GM21360 (cell line): Measurements from ENCODE around the gene CMIP.

Experiments
- ATAC-seq: cut with Tn5 transposase; IDR thresholded peaks from one replicate; pipeline ENCODE4 v1.9.1; 2021; ENCODE audit warnings: mild to moderate bottlenecking, moderate library complexity; ENCODE audit not compliant: unreplicated experiment

The CMIP gene

DNA sequence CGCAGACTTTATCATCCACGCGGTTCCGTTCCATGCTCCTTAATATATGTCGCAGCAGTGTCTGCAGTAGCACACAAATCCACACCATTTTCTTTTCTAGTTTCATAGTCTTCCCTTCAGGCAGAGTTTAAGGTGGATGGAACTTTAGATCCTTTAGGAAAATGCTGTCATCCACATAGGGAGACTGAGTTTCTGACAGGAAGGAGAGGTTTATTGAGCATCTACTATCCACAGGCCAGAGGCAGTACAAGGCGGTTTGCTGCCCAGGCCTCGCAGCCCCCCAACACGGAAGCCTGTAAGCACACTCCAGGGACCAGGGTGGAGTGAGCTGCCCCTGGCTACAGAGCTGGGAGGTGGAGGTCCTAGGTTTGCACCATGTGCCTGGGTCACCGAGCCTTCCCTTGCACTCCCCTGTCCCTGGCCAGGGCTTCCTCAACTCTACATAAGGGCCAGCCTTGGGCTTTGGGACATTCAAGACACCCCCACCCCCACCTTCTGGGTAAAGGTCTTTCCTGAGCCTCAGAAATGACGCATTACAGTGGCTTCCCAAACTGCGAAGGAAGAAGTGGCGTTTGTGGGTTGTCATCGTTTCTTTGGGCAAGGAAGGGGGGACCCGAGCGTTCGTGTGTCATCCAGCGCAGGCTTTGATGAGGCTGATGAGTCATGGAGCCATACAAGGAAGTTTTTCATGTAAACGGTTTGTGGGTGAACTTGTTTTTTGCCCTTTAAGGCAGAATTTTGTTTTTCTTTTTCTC lies 188.0 kb downstream of the CMIP start:
- no peak for ATAC-seq

DNA sequence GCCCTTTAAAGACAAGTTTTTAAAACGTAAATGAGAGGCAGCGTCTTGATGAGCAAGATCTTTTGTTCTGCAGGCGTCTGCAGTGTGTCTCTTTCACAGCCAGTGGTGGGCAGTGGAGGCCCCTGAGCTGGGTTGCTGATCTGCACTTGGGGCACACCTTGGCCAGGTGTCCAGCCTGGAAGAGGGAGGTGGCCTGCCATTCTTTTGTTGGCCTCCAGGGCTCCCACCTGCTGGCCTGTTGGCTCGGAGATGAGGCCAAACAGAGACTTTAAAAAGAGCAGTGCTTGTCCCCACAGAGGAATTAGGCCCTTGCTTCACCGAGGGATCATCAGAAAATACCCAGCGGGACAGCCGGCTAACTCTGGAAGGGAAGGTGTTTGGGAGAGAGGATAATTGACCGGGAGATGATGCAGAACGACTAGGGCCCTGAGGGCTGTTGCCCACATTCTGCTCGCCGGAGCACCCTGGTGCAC lies 188.6 kb downstream of the CMIP start:
- no peak for ATAC-seq

DNA sequence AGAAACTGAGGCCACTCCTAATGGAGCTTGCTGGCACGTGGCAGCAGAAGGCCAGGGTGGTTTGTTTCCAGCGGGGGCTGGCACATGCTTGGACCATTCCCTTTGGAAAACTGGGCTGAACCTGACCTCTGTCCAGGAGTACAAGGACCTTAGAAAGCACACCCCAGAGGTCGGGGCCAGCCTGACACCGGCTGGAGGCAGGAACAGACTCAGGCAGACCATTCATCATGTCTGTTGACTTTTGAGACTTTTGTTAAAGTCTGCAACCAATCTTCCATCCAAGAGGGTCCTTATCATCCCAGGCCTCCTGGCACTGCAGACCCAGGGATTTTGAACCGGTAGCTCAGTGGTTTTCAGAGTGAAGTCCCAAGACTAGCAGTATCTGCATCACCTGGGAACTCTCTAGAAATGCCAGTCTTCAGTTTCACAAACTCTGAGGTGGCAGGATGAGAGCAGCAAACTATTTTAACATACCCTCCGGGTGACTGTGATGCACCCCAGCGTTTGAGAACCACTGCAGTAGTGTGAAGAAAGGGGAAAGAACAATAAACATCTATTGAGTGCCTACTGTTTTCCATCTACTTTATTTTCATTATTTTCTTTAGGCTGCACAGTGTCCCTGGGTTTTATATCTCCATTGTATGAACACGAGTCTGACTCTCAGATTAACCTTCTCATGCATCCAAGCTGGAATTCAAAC lies 189.2 kb downstream of the CMIP start:
- no peak for ATAC-seq

DNA sequence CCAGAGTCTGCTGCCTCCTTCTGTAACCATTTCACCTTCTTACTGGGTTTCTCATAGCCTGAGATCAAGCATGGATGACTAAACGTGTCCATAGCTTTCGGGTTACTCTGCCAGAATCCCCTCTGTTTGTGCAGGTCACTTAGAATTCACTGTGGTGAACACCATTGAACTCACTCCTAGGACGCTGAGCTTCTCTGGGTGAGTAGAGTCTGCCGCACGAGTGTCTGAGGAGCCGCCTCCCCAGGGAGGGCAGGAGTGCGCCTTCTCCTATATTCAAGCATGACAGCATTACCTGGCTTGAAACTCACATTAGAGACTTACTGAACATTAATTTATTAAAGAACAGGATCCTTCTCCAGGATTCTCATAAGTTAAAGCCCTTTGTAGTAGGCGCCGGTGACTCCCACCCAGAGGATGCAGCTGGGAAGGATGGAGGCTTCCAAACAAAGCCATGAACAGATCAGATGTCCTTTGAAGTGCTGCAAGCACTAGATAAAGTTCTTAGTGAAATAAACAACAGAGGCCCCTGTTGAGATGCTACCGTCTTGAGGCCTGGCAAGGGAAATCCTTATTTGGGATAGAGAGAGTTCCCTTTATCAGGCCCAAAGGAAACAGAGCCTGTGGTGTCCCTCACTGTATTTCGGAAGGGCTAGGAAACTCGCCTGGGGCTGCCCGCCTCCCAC lies 189.9 kb downstream of the CMIP start:
- no peak for ATAC-seq

DNA sequence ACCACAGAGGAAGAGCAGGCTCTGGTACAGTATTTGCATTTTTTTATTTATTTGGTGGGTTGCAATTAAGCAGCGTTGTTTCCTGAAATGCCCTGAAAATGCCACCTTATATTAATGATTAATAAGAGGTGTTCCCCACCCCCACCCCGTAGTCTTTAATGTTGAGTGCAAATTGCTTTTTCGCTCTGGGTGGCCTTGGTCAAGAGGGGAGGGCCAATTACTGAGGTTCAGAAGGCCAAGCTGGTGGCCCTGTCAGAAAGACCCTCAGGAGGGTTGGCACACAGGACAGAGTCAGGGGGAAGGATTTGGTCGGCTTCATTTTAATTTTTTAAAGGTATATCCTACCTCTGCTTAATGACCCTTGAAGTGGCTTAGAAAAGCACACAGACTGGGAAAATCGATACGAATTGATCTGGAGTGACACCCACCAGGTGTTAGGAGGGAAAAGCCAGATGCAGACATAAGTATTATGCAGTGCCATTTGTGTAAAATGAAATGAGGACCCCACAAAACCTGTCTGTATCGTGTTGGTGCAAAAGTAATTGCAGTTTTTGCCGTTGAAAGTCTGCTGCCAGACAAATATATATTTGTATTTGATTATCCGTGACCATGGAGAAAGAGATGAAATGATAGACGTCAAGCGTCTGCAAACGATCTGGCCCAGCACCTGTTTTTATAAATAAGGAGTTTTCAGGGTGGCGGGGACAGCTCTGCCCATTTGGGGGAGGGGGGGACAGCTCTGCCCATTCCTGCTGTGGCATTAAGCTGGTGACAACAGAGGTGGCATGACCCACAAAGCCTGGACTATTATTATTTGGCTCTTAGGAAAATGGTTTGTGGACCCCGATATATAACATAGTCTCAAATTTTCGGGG lies 190.7 kb downstream of the CMIP start:
- ATAC-seq = no peak

DNA sequence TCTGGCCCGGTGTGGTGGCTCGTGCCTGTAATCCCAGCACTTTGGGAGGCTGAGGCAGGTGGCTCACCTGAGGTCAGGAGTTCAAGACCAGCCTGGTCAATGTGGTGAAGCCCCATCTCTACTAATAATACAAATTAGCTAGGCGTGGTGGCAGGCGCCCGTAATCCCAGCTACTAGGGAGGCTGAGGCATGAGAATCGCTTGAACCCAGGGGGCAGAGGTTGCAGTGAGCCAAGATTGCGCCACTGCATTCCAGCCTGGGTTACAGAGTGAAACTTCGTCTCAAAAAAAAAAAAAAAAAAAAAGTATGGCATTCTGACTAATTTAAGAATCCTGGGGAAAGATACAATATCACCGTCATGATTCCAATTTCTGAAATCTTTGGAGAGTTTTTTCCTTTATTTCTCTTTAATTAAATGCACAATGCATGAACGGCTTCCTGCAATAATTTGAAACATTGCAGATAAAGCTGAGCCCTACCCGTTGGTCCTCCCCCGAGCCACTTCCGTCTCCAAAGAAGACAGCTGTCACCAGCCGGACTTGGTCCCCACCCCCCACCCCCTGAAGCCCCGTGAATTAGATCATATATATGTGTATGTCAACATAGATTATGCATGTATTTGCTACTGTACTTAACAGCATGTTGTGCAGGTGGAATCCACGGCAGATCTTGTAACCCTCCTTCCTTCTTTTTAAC lies 191.8 kb downstream of the CMIP start:
- ATAC-seq = no peak

DNA sequence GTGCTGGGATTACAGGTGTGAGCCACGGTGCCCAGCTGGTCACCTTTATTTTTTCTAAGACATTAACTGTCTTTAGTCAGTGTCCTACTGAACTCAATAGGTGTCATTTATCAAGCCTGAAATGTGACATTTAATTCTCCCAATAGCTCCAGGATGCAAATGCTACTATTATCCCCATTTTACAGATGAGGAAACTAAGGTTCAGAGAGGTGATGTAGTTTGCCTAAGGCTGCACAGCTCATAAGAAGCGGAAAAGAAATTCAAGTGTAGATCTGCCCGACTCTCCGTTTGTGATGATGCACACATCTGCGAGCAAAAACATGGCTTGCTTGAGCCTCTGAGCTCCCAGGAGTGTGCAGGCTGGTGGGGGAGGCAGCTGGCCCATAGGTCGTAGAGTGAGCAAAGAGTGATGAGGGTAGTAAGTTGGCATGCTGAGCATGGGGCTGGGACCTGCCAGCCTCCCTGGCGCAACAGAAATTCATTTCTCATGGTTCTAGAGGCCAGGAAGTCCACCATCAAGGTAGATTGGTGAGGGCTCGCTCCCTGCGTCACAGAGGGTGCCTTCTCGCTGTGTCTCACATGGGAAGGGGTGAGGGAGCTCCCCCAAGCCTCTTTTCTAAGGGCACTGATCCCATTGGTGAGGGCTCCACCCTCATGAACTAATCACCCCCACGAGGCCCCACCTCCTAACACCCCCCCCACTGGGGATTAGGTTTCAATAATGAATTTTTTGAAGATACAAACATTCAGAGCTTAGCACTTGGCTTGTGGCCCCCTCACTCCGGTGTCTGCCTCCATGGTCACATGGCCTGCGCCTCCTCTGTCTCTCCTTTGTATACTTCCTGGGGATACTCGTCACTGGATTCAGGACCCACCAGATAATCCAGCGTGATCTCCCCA lies 193.0 kb downstream of the CMIP start:
- no peak for ATAC-seq

DNA sequence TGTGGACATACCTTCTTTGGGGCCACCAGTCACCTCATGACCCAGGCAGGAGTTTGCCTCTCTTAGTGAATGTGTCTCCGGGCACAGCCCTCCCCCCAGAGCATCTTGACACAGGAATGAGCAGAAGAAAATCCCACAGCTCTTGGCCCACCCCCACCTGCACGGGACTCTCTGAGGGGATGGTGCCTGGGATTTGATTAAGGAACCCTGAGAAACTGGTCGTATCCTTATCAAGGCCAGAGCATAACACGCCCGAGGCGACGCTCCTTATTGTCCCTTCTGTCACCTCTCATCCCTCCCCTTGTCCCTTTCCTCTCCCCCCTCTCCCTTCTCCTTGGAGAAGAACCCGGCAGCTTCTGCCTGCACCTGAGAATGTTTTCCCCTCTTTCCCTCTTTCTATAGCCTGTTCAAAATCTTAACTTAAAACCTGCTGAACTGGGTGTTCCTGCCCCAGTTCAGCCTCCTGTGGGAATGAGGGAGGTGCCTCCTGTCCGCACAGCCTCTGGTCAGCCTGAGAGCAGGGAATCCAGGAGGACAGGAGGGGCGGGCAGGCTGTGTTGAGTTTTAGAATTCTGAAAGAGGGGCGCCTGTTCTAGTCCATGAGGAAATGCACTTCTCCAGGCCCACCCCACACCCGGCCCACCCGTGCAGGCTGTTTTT lies 193.8 kb downstream of the CMIP start:
- no peak for ATAC-seq

DNA sequence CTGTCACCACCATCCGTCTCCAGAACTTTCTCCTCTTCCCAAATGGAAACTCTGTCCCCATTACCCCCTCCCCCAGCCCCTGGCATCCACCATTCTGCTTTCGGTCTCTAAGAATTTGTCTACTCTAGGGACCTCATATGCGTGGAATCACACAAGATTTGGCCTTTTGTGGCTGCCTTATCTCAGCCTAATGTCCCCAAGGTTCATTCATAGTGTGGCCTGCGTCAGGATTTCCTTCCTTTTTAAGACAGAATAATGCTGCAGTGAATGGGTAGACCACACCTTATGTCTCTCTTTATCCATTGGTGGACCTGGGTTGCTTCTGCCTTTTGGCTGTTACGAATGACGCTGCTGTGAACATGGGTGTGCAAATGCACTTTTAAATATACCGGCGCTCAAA lies 194.7 kb downstream of the CMIP start:
- ATAC-seq = no peak

DNA sequence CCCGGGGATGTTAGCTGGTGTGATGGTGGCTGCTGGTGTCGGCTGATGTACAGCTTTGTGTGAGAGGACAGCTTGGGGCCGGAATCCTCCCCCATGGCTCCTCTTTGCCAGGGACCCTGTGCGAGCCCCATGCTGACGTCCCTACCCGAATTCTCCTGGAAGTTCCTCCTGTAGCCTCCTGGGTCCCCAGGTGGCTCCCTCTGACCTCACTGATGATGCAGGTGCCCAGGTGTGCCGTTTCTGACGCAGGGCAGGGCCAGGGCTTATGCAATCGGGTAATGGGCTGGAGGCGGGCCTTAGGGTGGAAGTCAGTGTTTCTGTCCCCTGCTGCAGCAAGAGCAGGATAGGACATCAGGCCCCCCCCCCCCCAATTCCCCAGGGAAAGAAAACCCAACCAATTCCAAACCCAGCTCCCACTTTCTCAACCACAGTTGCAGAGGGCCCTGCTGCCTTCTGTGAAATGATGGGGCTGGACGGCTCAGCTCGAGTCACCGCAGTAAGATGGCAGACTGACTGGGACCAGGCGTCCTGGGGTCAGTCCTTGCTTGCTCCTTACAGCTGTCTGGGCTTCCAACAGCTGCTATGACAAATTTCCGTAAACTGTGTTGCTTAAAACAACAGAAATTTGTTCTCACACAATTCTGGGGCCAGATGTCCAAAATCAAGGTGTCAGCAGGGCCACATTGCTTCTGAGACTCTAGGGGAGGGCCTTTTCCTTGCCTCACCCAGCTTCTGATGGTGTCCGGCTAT lies 195.5 kb downstream of the CMIP start:
- ATAC-seq = no peak

DNA sequence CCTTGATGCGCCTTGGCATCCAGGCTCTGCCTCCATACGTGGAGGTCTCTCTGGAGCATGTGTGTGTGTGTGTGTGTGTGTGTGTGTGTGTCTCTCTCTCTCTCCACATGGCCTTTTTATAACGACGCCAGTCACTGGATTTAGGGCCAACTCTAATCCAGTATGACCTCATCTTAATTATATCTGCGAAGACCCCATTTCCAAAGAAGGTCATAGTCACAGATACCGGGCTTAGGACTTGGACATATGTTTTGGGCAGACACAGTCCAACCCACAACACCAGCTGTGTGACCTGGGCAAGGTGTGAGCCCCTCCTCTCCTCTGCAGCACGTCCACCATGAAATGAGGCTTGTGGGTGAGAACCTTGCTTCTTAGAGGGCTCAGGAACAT lies 196.1 kb downstream of the CMIP start:
- no peak for ATAC-seq

DNA sequence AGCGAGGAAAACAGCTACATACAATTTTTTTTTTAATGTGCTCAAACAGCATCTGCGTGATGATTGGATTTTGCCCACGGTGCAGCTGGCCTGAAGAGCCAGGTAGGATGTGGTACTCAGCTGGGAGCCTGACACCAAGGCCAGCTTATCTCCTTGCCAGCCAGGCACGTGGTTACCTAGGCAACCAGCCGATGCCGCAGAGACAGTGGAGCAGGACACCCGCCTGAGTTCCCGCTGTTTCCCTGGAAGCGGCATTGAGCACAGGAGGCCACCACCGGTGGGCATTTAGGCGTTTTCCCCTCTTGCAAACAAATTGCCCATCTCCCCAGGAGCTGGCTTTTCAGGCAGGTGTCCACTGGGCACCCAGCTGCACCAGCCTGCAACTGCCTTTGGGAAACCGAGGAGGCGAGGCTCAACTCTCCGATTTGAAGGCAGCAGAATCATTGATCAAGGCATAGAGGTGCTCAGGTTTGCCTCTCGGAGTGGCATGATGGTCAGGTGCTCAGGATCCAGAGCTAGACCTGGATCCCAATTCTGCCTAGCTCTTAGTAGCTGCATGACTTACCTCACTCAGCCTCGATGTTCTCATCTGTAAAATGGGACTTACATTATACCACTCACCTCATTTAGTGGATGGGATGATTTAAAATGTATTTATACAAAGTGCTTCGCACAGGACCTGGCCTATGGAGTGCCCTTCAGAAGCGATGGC lies 196.9 kb downstream of the CMIP start:
- no peak for ATAC-seq

DNA sequence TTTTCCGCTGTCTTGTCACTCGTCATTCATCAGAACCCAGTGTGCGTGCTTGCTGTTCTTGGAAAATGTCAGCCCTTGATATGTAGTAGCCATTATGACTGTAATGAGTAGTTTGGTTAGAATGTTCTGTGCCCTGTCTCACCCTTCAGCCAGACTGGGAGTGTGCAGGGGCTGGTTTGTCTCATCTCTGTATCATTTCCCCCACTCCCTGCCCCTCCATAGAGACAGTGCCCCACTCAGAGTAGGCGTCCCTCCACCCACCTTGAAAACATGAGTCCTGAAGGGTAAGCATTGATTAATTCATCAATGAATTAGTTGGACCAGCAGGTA lies 197.5 kb downstream of the CMIP start:
- no peak for ATAC-seq

DNA sequence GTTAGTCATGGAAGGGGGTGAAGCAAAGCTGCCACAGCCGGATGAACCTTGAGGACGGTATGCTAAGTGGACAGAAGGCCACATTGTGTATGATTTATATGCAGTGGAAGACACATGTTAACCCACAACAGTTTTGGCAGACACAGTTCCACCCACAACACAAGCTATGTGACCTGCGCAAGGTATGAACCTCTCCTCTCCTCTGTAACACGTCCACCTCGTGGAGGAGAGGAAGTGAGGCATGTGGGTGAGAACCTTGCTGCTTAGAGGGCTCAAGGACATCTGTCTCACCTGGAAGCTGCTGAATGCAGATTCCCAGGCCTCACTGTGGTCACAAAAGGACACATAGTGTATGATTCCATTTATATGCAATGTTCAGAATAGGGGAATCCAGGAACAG lies 198.3 kb downstream of the CMIP start:
- ATAC-seq = no peak

DNA sequence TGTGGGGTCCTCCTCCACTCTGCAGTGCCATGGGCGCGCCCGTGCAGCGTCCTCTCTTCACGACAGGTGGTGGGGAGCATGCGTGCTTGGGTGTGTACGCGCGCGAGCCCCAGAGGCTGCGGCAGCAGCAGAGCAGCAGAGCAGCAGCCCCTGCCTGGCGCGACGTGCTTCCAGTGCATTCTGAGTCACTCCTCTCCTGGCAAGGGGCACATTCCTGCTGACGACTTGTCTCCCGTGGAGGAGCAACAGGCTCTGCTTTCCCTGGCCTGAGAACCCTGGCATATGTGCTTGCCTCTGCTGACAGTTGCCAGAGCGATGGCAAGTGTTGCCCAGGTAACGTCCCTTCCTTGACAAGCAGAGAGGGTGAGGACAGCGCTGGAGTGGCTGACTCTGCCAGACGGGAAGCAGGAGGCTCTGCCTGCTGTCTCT lies 200.7 kb downstream of the CMIP start:
- no peak for ATAC-seq

DNA sequence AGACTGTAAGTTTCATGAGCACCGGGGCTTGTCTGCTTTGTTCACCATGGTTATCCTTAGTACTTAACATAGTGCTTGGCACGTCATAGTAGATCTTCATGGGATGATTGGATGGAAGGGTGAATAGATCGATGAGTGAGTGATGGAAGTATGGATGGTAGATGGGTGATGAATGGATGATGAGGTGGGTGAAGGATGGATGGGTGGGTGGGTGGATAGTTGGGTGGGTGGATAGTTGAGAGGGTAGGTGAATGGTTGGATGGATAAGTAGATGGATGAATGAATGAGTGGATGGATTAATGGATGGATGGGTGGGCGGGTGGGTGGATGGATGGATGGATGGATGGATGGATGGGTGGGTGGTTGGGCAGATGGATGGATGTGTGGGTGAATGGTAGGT lies 201.3 kb downstream of the CMIP start:
- ATAC-seq = no peak

DNA sequence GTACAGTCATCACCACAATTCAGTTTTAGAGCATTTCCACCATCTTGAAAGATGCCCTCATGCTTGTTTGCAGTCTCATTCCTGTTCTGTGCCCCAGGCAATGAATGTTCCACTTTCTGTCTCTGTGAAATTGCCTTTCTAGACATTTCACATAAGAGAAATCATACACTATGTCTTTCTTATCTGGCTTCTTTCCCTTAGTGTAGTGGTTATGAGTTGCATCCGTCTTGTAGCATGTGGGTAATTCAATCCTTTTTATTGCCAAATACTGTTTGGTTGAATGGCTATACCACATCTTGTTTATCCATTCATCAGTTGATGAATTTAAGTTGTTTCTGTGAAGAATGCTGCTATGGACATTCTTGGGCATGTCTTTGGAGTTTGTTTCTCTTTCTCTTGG lies 202.0 kb downstream of the CMIP start:
- no peak for ATAC-seq

DNA sequence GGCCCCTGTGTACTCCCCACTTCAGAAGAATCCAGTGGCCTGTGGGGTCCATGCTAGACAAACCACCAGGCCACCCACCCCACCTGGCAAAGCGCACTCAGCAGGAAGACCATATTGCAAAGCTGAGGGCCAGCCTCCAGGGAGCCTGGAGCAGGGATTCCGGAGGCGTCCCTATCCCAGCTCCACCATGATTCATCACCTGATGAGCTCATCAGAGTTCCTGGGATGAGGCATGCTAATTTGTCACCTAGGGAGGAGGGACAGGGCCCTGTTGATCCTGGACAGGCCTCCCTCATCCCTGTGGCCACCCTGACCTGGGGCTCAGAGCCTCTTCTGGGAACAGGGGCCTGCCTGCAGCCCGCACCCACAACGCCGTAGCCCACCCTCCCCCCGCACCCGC lies 202.9 kb downstream of the CMIP start:
- ATAC-seq = no peak
